Mononuclear cell (primary cell): ENCODE measurements around the gene LGALS8. TPM values are rescaled to one million over a fixed set of nuclear protein-coding genes. Genes with fewer than 3 reads are reported as not detected.
"Not testable (repeated sequence)": the region's sequence is repeated elsewhere in the genome, so short reads cannot be mapped to it uniquely, and the experiment has no call there.

Source experiments
- H3K27me3 ChIP-seq: 2 replicates; pipeline ENCODE4 v1.6.0; 2011; ENCODE audit warnings: low read length, control low read depth; ENCODE audit not compliant: insufficient read depth
- H3K4me1 ChIP-seq: 2 replicates; pipeline ENCODE4 v1.5.1; 2011; ENCODE audit warnings: mild to moderate bottlenecking, low read length, control low read depth; ENCODE audit not compliant: insufficient read depth
- H3K4me3 ChIP-seq: 2 replicates; pipeline ENCODE4 v1.5.1; 2011; ENCODE audit warnings: mild to moderate bottlenecking, low read length, moderate library complexity
- H3K9me3 ChIP-seq: 2 replicates; pipeline ENCODE4 v1.5.1; 2011; ENCODE audit warnings: low read depth, mild to moderate bottlenecking, control low read depth, low read length
- total RNA-seq: library from RNA; depleted of rRNA; stranded (reverse); fragments of >200 nt; gene quantifications from one replicate; pipeline ENCODE4 v1.2.3, GENCODE V29; 2012

LGALS8 gene
- 187 TPM for total RNA-seq

DNA sequence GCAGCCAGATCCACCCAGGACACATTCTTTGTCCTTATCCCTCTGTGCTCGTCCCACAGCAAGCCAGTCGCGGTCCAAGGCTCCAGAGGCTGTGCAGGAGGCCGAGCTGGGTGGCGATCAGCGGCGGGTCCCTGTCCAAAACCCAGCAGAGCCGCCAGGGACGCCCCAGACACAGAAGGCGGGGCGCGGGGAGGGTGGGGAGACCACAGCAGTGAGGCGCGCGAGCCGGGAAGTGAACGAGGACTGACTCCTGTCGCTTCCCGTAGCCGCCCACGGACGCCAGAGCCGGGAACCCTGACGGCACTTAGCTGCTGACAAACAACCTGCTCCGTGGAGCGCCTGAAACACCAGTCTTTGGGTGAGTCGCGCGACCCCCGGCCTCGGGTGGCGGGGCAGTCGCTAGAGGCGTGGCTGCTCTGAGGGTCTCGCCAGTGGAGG, at the start of gene LGALS8:
LGALS8 (plus strand) TSS at position 279 of the 438 bp plus-strand sequence. CDS start 2,089 bp downstream, outside the sequence.
- Histone ChIP-seq H3K27me3 (no peaks in the 10 kb centered on the region), H3K4me3 (peak within 1 kb of the TSS; percentile 85), H3K9me3 (no peaks in the 10 kb centered on the region), H3K4me1 (peaks cover 13% of the 10 kb centered on the region)

DNA sequence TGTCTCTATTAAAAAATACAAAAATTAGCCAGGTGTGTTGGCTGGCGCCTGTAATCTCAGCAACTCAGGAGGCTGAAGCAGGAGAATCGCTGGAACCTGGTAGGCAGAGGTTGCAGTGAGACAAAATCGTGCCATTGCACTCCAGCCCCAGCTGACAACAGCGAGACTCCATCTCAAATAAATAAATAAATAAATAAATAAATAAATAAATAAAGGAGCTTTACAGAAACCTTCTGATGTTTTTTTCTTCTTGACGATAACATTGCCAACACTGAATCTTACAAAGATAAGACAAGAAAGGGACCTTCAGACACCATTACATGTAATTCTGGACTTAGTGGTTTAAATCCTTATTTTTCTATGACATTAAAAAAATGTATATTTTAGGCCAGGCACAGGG, 47.8 kb upstream of the LGALS8 start:
- Histone ChIP-seq H3K27me3 (no peaks in the 10 kb centered on the region), H3K9me3 (no peaks in the 10 kb centered on the region), H3K4me1 (no peaks in the 10 kb centered on the region), H3K4me3 (no peak overlapping the region)

DNA sequence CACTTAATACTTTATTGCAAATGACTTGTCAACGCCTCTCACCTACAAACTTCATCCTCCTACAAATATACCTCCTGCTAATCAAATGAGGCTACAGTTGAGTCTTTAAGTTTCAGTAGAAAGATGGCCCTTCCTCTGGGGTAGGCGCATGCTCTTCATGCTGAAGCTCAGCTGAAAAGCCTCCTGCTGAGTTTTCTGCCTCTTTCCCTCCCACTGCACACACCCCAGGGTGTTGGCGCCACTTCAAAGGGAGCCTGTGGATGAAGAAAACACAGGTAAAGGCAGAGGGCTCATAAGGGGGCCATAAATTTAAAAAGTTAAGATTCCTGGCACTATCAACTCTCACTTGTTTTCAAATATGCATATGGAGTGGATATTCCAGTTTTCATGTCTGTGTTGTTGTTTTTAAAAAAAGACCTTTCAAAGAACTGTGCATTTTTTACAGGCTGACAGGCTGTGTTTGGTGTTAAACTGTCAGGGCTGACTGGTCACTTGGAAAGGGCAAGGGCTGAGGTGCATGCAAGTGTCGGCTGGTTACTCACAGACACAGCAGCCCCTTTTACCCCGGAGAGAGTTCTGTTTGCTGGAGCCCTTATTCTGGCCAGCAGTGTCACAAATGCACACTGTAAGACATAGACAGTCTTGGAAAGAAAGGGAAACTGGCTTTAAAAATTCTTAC, 42.9 kb upstream of the LGALS8 start:
- Histone ChIP-seq H3K9me3 (no peaks in the 10 kb centered on the region), H3K27me3 (no peaks in the 10 kb centered on the region), H3K4me3 (no peak overlapping the region), H3K4me1 (no peaks in the 10 kb centered on the region)

DNA sequence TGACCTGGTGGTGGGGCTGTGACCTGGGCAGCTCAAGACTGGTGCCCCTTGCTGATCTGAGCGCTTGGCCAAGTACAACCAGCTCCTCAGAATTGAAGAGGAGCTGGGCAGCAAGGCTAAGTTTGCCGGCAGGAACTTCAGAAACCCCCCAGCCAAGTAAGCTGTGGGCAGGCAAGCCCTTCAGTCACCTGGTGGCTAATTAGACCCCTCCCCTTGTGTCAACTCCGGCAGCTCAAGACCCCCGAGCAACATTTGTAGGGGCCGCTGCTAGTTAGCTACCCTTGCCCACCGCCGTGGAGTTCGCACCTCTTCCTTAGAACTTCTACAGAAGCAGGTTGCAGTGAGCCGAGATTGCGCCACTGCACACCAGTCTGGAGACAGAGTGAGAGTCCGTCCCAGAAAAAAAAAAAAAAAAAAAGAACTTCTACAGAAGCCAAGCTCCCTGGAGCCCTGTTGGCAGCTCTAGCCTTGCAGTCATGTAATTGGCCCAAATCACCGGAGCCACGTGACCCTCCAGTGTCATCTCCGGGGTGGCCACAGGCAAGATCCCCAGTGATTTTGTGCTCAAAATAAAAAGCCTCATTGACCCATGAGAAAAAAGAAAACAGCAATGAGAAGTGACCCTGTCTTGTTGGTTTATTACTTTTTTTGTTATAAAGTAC, 39.3 kb upstream of the LGALS8 start:
- no peaks in the 10 kb centered on the region for H3K27me3 ChIP-seq
- no peaks in the 10 kb centered on the region for H3K4me1 ChIP-seq
- H3K4me3 ChIP-seq, result no peak overlapping the region
- no peaks in the 10 kb centered on the region for H3K9me3 ChIP-seq

DNA sequence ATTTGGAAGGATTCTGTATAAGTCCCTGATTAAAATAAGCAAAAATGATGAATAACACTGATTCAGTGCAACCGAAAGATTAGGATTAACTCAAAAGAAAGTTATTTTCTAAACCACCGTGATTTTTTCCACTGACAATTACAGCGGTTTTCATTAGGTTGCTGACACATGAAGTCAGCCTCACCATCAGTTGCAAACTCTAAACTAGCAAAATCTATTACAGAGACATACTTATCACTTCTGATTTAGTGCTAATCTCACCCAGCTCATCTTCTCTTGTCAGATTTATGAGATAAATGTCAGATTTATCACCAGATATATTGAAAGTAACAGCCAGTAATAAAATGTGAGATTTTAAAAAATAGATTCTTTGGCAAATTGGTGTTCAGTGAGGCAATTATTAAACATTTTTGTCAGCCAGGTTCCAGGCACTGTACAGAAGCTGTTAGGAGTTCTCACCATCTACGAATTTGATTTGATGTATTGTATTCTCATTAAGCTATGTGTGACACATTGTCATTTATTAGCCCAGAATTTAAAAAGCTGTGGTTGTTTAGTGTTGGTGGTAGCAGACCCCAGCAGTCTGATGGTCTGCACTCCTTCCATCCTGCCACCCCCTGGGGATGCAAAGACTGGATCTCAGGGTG, 37.3 kb upstream of the LGALS8 start:
- Histone ChIP-seq H3K4me1 (peaks cover 10% of the 10 kb centered on the region), H3K4me3 (no peak overlapping the region), H3K27me3 (no peaks in the 10 kb centered on the region), H3K9me3 (no peaks in the 10 kb centered on the region)

DNA sequence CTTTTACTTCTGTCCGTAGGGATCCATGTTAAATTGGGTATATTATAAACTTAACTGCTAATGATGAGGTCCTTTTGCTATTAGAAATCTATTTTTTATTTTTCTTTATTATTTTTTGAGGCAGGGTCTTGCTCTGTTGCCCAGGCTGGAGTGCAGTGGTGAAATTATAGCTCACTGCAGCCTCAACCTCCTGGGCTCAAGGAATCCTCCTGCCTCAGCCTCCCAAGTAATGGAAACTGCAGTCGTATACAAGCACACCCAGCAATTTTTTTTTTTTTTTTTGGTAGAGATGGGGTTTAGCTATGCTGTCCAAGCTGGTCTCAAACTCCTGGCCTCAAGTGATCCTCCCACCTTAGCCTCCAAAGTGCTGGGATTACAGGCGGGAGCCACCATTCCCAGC, 34.6 kb upstream of the LGALS8 start:
- H3K27me3 ChIP-seq, H3K4me3 ChIP-seq, H3K9me3 ChIP-seq: not testable (repeated sequence)
- H3K4me1 ChIP-seq, result peaks cover 11% of the 10 kb centered on the region

DNA sequence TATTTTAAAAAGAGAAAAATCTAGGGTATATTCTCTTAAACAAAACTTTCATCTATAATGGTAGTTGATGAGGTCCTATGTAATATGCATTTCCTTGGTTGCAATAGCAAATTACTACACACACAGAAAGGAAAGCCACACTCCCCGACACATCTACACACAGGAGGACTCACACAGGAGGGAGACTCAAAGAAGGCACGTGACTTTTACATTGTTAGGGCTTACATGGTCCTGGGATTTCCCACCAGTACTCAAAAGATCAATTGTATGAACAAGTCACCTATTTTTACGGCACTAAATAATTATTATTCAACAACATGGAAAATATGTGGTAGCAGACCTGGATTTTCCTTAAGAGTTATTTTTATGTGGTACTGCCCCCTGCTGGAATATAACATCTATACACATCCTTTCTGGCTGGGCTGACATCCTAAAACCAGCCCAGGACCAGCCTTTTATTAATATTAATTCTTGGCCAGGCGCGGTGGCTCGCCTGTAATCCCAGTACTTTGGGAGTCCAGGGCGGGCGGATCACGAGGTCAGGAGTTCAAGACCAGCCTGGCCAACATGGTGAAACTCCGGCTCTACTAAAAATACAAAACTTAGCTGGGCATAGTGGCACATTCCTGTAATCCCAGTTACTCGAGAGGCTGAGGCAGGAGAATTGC, 33.9 kb upstream of the LGALS8 start:
- Histone ChIP-seq H3K9me3 (no peaks in the 10 kb centered on the region), H3K27me3 (no peaks in the 10 kb centered on the region), H3K4me1 (peaks cover 11% of the 10 kb centered on the region), H3K4me3 (no peak overlapping the region)

DNA sequence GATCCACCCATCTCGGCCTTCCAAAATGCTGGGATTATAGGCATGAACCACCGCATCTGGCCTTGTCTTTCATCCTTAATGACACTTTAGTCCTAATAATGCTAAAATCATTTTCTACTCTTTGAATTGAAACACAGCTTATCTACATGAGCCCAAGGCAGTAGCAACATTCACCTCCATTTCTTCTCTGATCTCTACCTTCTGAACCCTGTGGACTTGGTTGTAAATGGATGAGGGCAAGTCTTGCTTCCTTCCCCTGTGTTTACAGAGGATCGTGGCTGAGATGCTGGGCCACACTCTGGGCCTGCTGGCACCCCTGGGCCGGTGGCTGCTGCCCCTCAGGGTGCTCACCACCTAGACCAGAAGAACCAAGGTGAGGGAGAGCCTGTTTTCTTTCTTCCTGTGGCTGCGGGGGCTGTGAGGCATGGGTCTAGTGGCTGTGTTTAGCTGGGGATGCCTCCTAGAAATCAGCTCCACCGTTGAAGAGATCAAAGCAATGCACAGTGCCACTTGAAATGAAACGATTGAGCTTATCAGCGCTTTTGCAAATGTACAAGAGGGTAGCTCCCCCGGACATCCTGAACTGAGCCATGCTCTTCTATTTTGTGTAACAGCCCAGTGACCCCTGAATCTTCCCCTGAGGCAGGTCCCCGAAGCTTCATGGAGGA, 32.2 kb upstream of the LGALS8 start:
- Histone ChIP-seq H3K4me3 (no peak overlapping the region), H3K27me3 (no peaks in the 10 kb centered on the region), H3K4me1 (peaks cover 11% of the 10 kb centered on the region), H3K9me3 (no peaks in the 10 kb centered on the region)

DNA sequence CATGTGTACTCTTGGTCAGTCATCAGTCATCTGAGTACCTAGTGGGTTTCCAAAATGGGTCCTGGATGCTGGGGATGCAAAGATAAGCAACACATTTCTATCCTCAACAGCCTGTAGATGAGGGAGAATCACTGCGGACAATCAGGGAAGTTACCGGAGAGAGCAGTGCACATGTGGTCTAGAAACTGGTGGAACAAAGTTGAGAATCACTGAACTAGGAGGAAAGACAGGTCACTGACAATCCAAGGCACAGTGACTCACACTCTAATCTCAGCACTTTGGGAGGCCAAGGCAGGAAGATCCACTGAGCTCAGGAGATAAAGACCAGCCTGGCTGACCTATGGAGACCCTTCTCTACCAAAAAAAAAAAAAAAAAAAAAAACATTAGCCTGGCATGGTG, 31.4 kb upstream of the LGALS8 start:
- Histone ChIP-seq H3K27me3 (no peaks in the 10 kb centered on the region), H3K4me1 (peaks cover 11% of the 10 kb centered on the region), H3K9me3 (no peaks in the 10 kb centered on the region), H3K4me3 (no peak overlapping the region)

DNA sequence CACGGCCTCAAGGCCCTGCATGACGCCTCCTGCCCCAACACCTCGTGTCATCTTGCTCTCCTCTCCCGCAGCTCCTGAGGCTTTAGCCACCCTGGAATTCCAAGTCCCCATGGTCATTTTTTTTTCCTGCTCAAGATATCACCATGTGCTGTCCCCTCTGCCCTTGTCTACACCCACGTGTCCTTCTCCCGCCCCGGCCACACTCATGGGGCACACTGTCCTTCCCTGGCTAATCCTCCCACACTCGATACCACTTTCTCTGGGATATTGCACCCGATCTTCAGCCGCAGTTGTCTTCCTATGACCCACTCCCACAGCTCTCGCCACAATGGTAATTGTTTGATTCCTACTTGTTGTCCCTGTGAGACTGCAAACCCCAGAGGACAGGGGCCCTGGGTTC, 29.7 kb upstream of the LGALS8 start:
- Histone ChIP-seq H3K27me3 (no peaks in the 10 kb centered on the region), H3K9me3 (no peaks in the 10 kb centered on the region), H3K4me1 (peaks cover 11% of the 10 kb centered on the region), H3K4me3 (no peak overlapping the region)

DNA sequence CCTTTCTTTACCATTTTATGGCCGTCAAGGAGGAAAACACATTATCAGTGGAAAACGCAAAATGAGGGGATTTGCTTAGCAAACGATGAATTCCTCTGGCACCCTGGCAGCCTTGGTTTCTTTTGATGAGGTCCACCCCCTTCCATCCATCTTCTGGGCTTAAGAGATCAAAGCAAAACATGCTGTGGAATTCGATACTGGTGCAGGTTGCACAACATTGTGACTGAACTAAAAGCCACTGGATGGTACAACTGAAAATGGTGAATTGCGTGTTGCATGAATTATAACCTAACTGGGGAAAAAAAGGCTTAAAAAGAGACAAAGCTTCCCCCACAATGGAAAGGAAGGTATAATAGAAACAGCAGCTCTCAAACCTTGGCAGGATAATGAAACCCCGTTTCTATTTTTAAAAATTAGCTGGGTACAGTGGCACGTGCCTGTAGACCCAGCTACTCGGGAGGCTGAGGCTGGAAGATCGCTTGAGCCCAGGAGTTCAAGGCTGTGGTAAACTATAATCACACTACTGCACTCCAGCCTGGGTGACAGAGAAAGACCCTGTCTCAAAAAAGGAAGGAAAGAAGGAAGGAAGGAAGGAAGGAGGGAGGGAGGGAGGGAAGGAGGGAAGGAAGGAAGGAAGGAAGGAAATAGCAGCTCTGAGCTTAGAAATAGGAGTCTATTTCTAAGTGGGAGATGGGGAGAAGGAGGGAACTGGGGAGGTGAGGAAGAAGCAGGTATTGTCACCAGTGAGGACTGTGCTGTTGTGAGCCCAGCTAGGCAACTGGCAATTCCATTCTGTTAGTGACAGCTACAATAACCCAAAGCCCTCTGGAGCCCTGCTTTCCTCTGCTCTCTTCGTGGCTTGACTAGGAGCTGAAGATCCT, 29.0 kb upstream of the LGALS8 start:
- H3K4me1 ChIP-seq, result peaks cover 11% of the 10 kb centered on the region
- H3K9me3 ChIP-seq, result no peaks in the 10 kb centered on the region
- H3K27me3 ChIP-seq, result no peaks in the 10 kb centered on the region
- no peak overlapping the region for H3K4me3 ChIP-seq

DNA sequence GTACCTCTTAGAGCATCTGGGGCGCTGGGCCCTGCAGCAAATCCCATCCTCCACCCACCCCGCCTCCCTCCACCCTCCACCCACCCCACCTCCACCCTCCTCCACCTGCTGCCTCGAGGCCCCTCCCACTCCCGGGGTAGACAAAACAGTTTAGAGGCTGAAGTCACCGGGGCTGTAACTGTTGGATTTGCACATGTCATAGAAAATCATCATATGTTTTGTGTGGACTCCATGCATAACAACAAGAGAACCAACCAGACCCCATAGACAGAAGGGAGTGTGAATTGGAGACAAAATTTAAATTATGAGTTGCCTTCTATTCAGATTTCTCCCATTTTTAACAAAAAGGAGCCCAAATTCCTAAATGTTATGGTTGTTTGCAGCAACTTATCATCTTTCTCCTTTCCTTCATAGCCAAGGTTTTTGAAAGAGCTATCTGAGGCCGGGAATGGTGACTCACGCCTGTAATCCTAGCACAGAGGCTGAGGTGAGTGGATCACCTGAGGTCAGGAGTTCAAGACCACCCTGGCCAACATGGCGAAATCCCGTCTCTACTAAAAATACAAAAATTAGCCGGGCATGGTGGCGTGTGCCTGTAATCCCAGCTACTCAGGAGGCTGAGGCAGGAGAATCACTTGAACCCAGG, 28.2 kb upstream of the LGALS8 start:
- H3K9me3 ChIP-seq, result no peaks in the 10 kb centered on the region
- H3K27me3 ChIP-seq, result no peaks in the 10 kb centered on the region
- H3K4me1 ChIP-seq, result peaks cover 8% of the 10 kb centered on the region
- H3K4me3 ChIP-seq, result no peak overlapping the region

DNA sequence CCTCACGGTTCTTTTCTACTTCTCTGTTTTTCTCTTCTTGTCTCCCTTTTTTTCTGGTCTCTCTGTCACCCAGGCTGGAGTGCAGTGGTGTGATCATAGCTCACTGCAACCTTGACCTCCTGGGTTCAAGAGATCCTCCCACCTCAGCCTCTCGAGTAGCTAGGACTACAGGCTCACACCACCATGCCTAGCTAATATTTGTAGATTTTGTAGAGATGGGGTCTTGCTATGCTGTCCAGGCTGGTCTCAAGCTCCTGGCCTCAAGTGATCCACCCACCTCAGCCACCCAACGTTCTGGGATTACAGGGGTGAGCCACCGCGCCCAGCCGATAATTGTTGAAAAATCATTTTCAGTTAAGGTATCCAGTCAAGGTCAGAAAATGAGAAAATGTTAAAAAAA, 25.9 kb upstream of the LGALS8 start:
- no peaks in the 10 kb centered on the region for H3K9me3 ChIP-seq
- H3K27me3 ChIP-seq, result no peaks in the 10 kb centered on the region
- no peak overlapping the region for H3K4me3 ChIP-seq
- H3K4me1 ChIP-seq, result peaks cover 5% of the 10 kb centered on the region

DNA sequence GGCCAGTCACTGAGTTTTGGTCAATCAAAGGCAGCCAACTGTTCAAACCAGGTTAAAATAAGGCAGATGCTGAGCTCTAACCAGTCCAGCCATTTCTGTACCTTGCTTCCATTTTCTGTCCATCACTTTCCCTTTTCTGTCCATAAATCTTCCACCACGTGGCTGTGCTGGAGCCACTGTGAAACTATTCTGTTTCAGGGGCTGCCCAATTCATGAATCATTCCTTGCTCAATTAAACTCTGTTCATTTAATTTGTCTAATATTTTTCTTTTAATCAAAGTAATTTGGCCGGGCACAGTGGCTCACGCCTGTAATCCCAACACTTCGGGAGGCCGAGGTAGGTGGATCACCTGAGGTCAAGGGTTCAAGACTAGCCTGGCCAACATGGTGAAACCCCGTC, 22.7 kb upstream of the LGALS8 start:
- peaks cover 11% of the 10 kb centered on the region for H3K4me1 ChIP-seq
- no peak overlapping the region for H3K4me3 ChIP-seq
- no peaks in the 10 kb centered on the region for H3K27me3 ChIP-seq
- no peaks in the 10 kb centered on the region for H3K9me3 ChIP-seq
